H9 (cell line): Measurements from ENCODE around the gene WSCD2. TPM values are rescaled to one million over a fixed set of nuclear protein-coding genes. Genes with fewer than 3 reads are reported as not detected.

Experiments used
- DNase-seq: peaks from one replicate; pipeline ENCODE4 v3.0.0-alpha.2; 2017
- H2AFZ ChIP-seq: one replicate; pipeline ENCODE4 v1.6.1; 2013; ENCODE audit warnings: mild to moderate bottlenecking, low read length, control low read depth, moderate library complexity
- H2AK5ac ChIP-seq: 2 replicates; pipeline ENCODE4 v1.6.1; 2013; ENCODE audit warnings: low read length, control low read depth, mixed read lengths; ENCODE audit not compliant: insufficient read length
- H2BK120ac ChIP-seq: one replicate; pipeline ENCODE4 v1.6.1; 2013; ENCODE audit warnings: low read depth, mild to moderate bottlenecking, low read length, control low read depth, inconsistent platforms; ENCODE audit not compliant: poor library complexity, severe bottlenecking
- H2BK12ac ChIP-seq: 2 replicates; pipeline ENCODE4 v1.6.1; 2013; ENCODE audit warnings: low read length, control low read depth, mixed read lengths, low read depth; ENCODE audit not compliant: insufficient read length
- H2BK15ac ChIP-seq: 2 replicates; pipeline ENCODE4 v1.6.1; 2013; ENCODE audit warnings: low read depth, low read length, control low read depth
- H2BK20ac ChIP-seq: one replicate; pipeline ENCODE4 v1.6.1; 2013; ENCODE audit warnings: low read depth, mild to moderate bottlenecking, low read length, control low read depth, inconsistent platforms; ENCODE audit not compliant: poor library complexity, severe bottlenecking
- H2BK5ac ChIP-seq: 2 replicates; pipeline ENCODE4 v1.6.1; 2013; ENCODE audit warnings: low read length, control low read depth, mixed read lengths; ENCODE audit not compliant: insufficient read length
- H3K14ac ChIP-seq: 2 replicates; pipeline ENCODE4 v1.6.1; 2013; ENCODE audit warnings: low read length, control low read depth; ENCODE audit not compliant: insufficient read depth
- H3K18ac ChIP-seq: 2 replicates; pipeline ENCODE4 v1.6.1; 2013; ENCODE audit warnings: low read depth, mild to moderate bottlenecking, mixed read lengths, low read length, control low read depth; ENCODE audit not compliant: insufficient read length
- H3K23ac ChIP-seq: 2 replicates; pipeline ENCODE4 v1.6.1; 2013; ENCODE audit warnings: low read length, control low read depth, mixed read lengths, low read depth; ENCODE audit not compliant: insufficient read length
- H3K23me2 ChIP-seq: 2 replicates; pipeline ENCODE4 v1.6.1; 2013; ENCODE audit warnings: low read depth, mild to moderate bottlenecking, mixed read lengths, low read length, control low read depth; ENCODE audit not compliant: insufficient read length, poor library complexity, severe bottlenecking
- H3K27ac ChIP-seq: 2 replicates; pipeline ENCODE4 v1.5.1; 2013; ENCODE audit warnings: low read length, control low read depth, mixed read lengths, low read depth; ENCODE audit not compliant: insufficient read length
- H3K27me3 ChIP-seq: 2 replicates; pipeline ENCODE4 v1.6.1; 2013; ENCODE audit warnings: low read length, control low read depth, inconsistent platforms; ENCODE audit not compliant: insufficient read depth
- H3K4ac ChIP-seq: 2 replicates; pipeline ENCODE4 v1.6.1; 2013; ENCODE audit warnings: low read depth, mild to moderate bottlenecking, control low read depth, inconsistent platforms, low read length, moderate library complexity
- H3K4me1 ChIP-seq: 2 replicates; pipeline ENCODE4 v1.6.1; 2013; ENCODE audit warnings: low read length, control low read depth, inconsistent platforms; ENCODE audit not compliant: insufficient read depth
- H3K4me2 ChIP-seq: 2 replicates; pipeline ENCODE4 v1.6.1; 2013; ENCODE audit warnings: low read length, control low read depth, mixed read lengths; ENCODE audit not compliant: insufficient read length, insufficient read depth
- H3K56ac ChIP-seq: 2 replicates; pipeline ENCODE4 v1.6.1; 2013; ENCODE audit warnings: low read depth, mild to moderate bottlenecking, mixed read lengths, low read length, control low read depth; ENCODE audit not compliant: insufficient read length
- H3K79me1 ChIP-seq: 2 replicates; pipeline ENCODE4 v1.6.1; 2013; ENCODE audit warnings: low read depth, mild to moderate bottlenecking, moderate library complexity, low read length, control low read depth, inconsistent platforms; ENCODE audit not compliant: insufficient read depth, poor library complexity, severe bottlenecking
- H3K79me2 ChIP-seq: 2 replicates; pipeline ENCODE4 v1.6.1; 2013; ENCODE audit warnings: low read length, control low read depth, inconsistent platforms; ENCODE audit not compliant: insufficient read depth
- H3K9ac ChIP-seq: 2 replicates; pipeline ENCODE4 v1.6.1; 2013; ENCODE audit warnings: low read length, control low read depth, mixed read lengths; ENCODE audit not compliant: insufficient read length; ENCODE audit errors: extremely low read depth
- H3K9me3 ChIP-seq: one replicate; pipeline ENCODE4 v1.6.1; 2013; ENCODE audit warnings: low read depth, low read length, inconsistent platforms; ENCODE audit not compliant: control insufficient read depth
- H3T11ph ChIP-seq: one replicate; pipeline ENCODE4 v1.6.1; 2013; ENCODE audit warnings: mild to moderate bottlenecking, low read length, control low read depth, inconsistent platforms
- H4K20me1 ChIP-seq: one replicate; pipeline ENCODE4 v1.6.1; 2013; ENCODE audit not compliant: control insufficient read depth, insufficient read length, insufficient read depth
- H4K5ac ChIP-seq: 2 replicates; pipeline ENCODE4 v1.6.1; 2013; ENCODE audit warnings: low read depth, mild to moderate bottlenecking, mixed read lengths, low read length, control low read depth; ENCODE audit not compliant: insufficient read length
- H4K8ac ChIP-seq: replicated peaks from 2 replicates; pipeline ENCODE4 v1.6.1; 2013; ENCODE audit warnings: low read length, control low read depth, mixed read lengths, low read depth; ENCODE audit not compliant: insufficient read length
- H4K91ac ChIP-seq: 2 replicates; pipeline ENCODE4 v1.6.1; 2013; ENCODE audit warnings: low read depth, mild to moderate bottlenecking, moderate library complexity, mixed read lengths, low read length, control low read depth; ENCODE audit not compliant: insufficient read length
- H3K27ac Mint-ChIP-seq, 3 experiments: 2 replicates in 2 of 3; 3 replicates in 1 of 3; pipeline ENCODE4 v1.8.0; 2020 to 2021; ENCODE audit warnings: mixed read lengths in 3 of 3, mild to moderate bottlenecking in 1 of 3, moderate library complexity in 1 of 3
- H3K27me3 Mint-ChIP-seq: 2 replicates; pipeline ENCODE4 v1.8.0; 2021; ENCODE audit warnings: low read depth, mild to moderate bottlenecking, moderate library complexity, mixed read lengths
- H3K36me3 Mint-ChIP-seq, 3 experiments: 2 replicates in 2 of 3; 3 replicates in 1 of 3; pipeline ENCODE4 v1.8.0; 2020 to 2021; ENCODE audit warnings: low read depth in 3 of 3, mixed read lengths in 3 of 3; ENCODE audit not compliant: insufficient read depth in 1 of 3
- H3K4me1 Mint-ChIP-seq, 2 experiments: 2 replicates each; pipeline ENCODE4 v1.8.0; 2020; ENCODE audit warnings: mixed read lengths in 2 of 2
- H3K4me3 Mint-ChIP-seq, 2 experiments: 2 replicates in 1 of 2; 3 replicates in 1 of 2; pipeline ENCODE4 v1.8.0; 2020 to 2021; ENCODE audit warnings: mild to moderate bottlenecking in 2 of 2, mixed read lengths in 2 of 2, moderate library complexity in 1 of 2
- H3K9me3 Mint-ChIP-seq, 2 experiments: 2 replicates in 1 of 2; 3 replicates in 1 of 2; pipeline ENCODE4 v1.8.0; 2020; ENCODE audit warnings: mild to moderate bottlenecking in 2 of 2, mixed read lengths in 2 of 2, moderate library complexity in 1 of 2
- WGBS: extraction: QIAGEN DNeasy Blood & Tissue Kit; methylation state at CpG from one replicate; pipeline ENCODE4 v1.1.7; 2013; ENCODE audit warnings: missing lambda C conversion rate, low lambda C conversion rate, mixed read lengths; ENCODE audit not compliant: insufficient read length; ENCODE audit errors: extremely low coverage; 5-methylcytosine and 5-hydroxymethylcytosine counted together
- total RNA-seq: library from RNA; stranded (reverse); gene quantifications from 2 replicates; pipeline ENCODE4 v1.2.1, GENCODE V29; 2021
- TF ChIP-seq, protein P1 (sequence below): fragments of 200-600 bp; sonication (generic); conservative IDR thresholded peaks from 3 replicates; pipeline ENCODE4 v1.8.0; 2021; ENCODE audit warnings: antibody characterized with exemption, mild to moderate bottlenecking

The WSCD2 gene
- total RNA-seq, 1 experiment from 2014 or later = 0.92 TPM

DNA sequence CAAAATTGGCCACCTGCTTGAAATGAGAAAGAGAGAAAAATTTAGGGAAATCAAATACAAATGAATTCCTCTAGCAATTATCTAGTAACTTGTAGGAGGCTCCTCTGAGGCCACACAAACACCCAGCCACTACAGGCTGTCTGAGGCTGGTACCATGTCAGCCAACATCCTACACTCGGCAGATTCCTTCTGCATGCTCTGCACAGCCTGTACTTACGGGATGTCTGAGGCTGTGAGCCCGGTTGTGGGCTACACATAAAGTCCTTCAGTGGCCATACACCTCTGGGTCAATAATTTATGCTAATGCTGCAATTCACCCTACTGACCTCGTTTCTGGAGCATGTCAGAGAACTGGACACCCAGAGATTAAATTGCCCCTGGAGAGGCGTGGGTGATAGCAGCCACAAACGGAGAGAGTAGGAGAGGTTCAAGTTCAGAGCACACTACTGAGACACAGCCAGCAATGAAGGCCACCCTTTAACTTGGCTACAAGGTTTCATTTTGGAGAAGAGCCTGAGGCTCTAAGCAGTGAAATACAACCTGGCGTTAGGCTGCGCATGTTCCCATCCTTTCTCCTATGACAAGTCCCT is 28.9 kb downstream of the WSCD2 start:
- no CpG with 5 or more reads among the region's 8 CpGs for WGBS
- Histone ChIP-seq H4K8ac (no peak overlapping the region), H2BK5ac (no peak overlapping the region), H3K23ac (no peak overlapping the region), H2BK20ac (no peak overlapping the region), H2BK120ac (no peak overlapping the region), H3K4ac (no peak overlapping the region), H3K14ac (no peak overlapping the region), H2AK5ac (no peak overlapping the region), H3T11ph (no peak overlapping the region), H3K4me2 (no peak overlapping the region), H3K9me3 (no peaks in the 10 kb centered on the region), H3K79me1 (no peaks in the 10 kb centered on the region), H2AFZ (no peak overlapping the region), H3K56ac (no peak overlapping the region), H3K18ac (no peak overlapping the region), H2BK12ac (no peak overlapping the region), H3K4me1 (no peaks in the 10 kb centered on the region), H3K23me2 (no peaks in the 10 kb centered on the region), H3K9ac (no peak overlapping the region), H3K27me3 (no peaks in the 10 kb centered on the region), H3K79me2 (no peaks in the 10 kb centered on the region), H3K27ac (no peak overlapping the region), H4K5ac (no peak overlapping the region), H4K20me1 (no peaks in the 10 kb centered on the region), H2BK15ac (no peak overlapping the region), H4K91ac (no peak overlapping the region)
- H3K9me3 Mint-ChIP-seq = no peaks in the 10 kb centered on the region
- no peak overlapping the region for H3K4me3 Mint-ChIP-seq
- TF ChIP-seq, protein P1, sequence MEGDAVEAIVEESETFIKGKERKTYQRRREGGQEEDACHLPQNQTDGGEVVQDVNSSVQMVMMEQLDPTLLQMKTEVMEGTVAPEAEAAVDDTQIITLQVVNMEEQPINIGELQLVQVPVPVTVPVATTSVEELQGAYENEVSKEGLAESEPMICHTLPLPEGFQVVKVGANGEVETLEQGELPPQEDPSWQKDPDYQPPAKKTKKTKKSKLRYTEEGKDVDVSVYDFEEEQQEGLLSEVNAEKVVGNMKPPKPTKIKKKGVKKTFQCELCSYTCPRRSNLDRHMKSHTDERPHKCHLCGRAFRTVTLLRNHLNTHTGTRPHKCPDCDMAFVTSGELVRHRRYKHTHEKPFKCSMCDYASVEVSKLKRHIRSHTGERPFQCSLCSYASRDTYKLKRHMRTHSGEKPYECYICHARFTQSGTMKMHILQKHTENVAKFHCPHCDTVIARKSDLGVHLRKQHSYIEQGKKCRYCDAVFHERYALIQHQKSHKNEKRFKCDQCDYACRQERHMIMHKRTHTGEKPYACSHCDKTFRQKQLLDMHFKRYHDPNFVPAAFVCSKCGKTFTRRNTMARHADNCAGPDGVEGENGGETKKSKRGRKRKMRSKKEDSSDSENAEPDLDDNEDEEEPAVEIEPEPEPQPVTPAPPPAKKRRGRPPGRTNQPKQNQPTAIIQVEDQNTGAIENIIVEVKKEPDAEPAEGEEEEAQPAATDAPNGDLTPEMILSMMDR = no peak
- no peak for DNase-seq
- peaks cover 12% of the 10 kb centered on the region in 2 experiments for H3K4me1 Mint-ChIP-seq
- H3K36me3 Mint-ChIP-seq = no peaks in the 10 kb centered on the region
- H3K27me3 Mint-ChIP-seq = peaks cover 7% of the 10 kb centered on the region; the same call in 1 of the 2 replicates
- no peak overlapping the region for H3K27ac Mint-ChIP-seq
